Activated T-helper 17 cell treated with anti-CD3 and anti-CD28 coated beads, Interleukin-2, amount 50 U/mL, for 72 hours (primary cell): Measurements from ENCODE around the gene ZNF213. TPM values are rescaled to one million over a fixed set of nuclear protein-coding genes. Genes with fewer than 3 reads are reported as not detected.
"Not testable (repeated sequence)": the region's sequence is repeated elsewhere in the genome, so short reads cannot be mapped to it uniquely, and the experiment has no call there.

Source experiments
- ATAC-seq: fragments of 150-1000 bp; cut with Tn5 transposase; replicated peaks from 2 replicates; pipeline ENCODE4 v1.10.0; 2021; ENCODE audit warnings: mild to moderate bottlenecking, moderate library complexity
- H3K27ac Mint-ChIP-seq: one replicate; pipeline ENCODE4 v1.8.0; 2022; ENCODE audit warnings: mixed read lengths
- H3K27me3 Mint-ChIP-seq: one replicate; pipeline ENCODE4 v1.8.0; 2022; ENCODE audit warnings: mixed read lengths
- H3K36me3 Mint-ChIP-seq: one replicate; pipeline ENCODE4 v1.8.0; 2022; ENCODE audit warnings: low read depth, mild to moderate bottlenecking, mixed read lengths
- H3K4me1 Mint-ChIP-seq: one replicate; pipeline ENCODE4 v1.8.0; 2022; ENCODE audit warnings: mixed read lengths
- H3K4me3 Mint-ChIP-seq: one replicate; pipeline ENCODE4 v1.8.0; 2022; ENCODE audit warnings: mild to moderate bottlenecking, mixed read lengths
- H3K9me3 Mint-ChIP-seq: one replicate; pipeline ENCODE4 v1.8.0; 2022; ENCODE audit warnings: mixed read lengths
- total RNA-seq, 2 donors: library from RNA; stranded (reverse); gene quantifications; one replicate each; pipeline ENCODE4 v1.2.3, GENCODE V29; 2022

The ZNF213 gene
- total RNA-seq, 2 donors from 2014 or later, result 6.4 to 8.6 TPM

- peak; percentile 75 for ATAC-seq
- peaks cover 9% of the 10 kb centered on the region for H3K4me1 Mint-ChIP-seq
- H3K9me3 Mint-ChIP-seq, result peaks cover 3% of the 10 kb centered on the region
- peak overlapping the region; percentile 93 for H3K4me3 Mint-ChIP-seq
- H3K36me3 Mint-ChIP-seq, result peaks cover 12% of the 10 kb centered on the region
- no peaks in the 10 kb centered on the region for H3K27me3 Mint-ChIP-seq
- H3K27ac Mint-ChIP-seq, result peak overlapping the region; percentile 94
Measured at GRCh38 chr16:3158510-3159314, 23.9 kb downstream of the ZNF213 start.

GRCh38 chr16:3161235-3162018, 26.6 kb downstream of the ZNF213 start:
- H3K27ac Mint-ChIP-seq, result no peak overlapping the region
- peaks cover 3% of the 10 kb centered on the region for H3K9me3 Mint-ChIP-seq
- no peak for ATAC-seq
- H3K4me1 Mint-ChIP-seq, result peaks cover 14% of the 10 kb centered on the region
- H3K4me3 Mint-ChIP-seq, result no peak overlapping the region
- H3K27me3 Mint-ChIP-seq, result no peaks in the 10 kb centered on the region
- H3K36me3 Mint-ChIP-seq, result peaks cover 12% of the 10 kb centered on the region

GRCh38 chr16:3164121-3164991, 29.5 kb downstream of the ZNF213 start:
- Mint-ChIP-seq H3K4me1 (peaks cover 5% of the 10 kb centered on the region), H3K27ac (no peak overlapping the region), H3K4me3 (no peak overlapping the region), H3K36me3 (peaks cover 2% of the 10 kb centered on the region), H3K9me3 (no peaks in the 10 kb centered on the region), H3K27me3 (no peaks in the 10 kb centered on the region)
- ATAC-seq, result no peak

GRCh38 chr16:3165111-3165822, 30.4 kb downstream of the ZNF213 start:
- Mint-ChIP-seq H3K4me3 (peak overlapping the region; percentile 81), H3K36me3 (no peaks in the 10 kb centered on the region)
- peak; percentile 66 for ATAC-seq

GRCh38 chr16:3166505-3166886, 31.7 kb downstream of the ZNF213 start:
- ATAC-seq, result no peak
- Mint-ChIP-seq H3K36me3 (peaks cover 4% of the 10 kb centered on the region), H3K4me3 (no peak overlapping the region), H3K27me3 (no peaks in the 10 kb centered on the region), H3K27ac (no peak overlapping the region), H3K4me1 (peaks cover 11% of the 10 kb centered on the region), H3K9me3 (no peaks in the 10 kb centered on the region)

More at GRCh38 chr16:3165111-3165822, 30.4 kb downstream of the ZNF213 start:
- no peaks in the 10 kb centered on the region for H3K27me3 Mint-ChIP-seq
- peak overlapping the region; percentile 88 for H3K27ac Mint-ChIP-seq
- H3K9me3 Mint-ChIP-seq, result no peaks in the 10 kb centered on the region
- H3K4me1 Mint-ChIP-seq, result peaks cover 5% of the 10 kb centered on the region

- not testable (repeated sequence) for ATAC-seq, H3K4me3 Mint-ChIP-seq, H3K36me3 Mint-ChIP-seq, H3K27ac Mint-ChIP-seq, H3K27me3 Mint-ChIP-seq, H3K9me3 Mint-ChIP-seq
- H3K4me1 Mint-ChIP-seq, result peaks cover 23% of the 10 kb centered on the region
Measured at GRCh38 chr16:3168729-3169128, 33.9 kb downstream of the ZNF213 start.

GRCh38 chr16:3170440-3171180, 35.8 kb downstream of the ZNF213 start:
- H3K27me3 Mint-ChIP-seq, result peaks cover 11% of the 10 kb centered on the region
- peak; percentile 18 for ATAC-seq
- H3K9me3 Mint-ChIP-seq, result no peaks in the 10 kb centered on the region
- H3K27ac Mint-ChIP-seq, result peak overlapping the region; percentile 92
- H3K4me1 Mint-ChIP-seq, result peaks cover 24% of the 10 kb centered on the region
- peaks cover 14% of the 10 kb centered on the region for H3K36me3 Mint-ChIP-seq
- H3K4me3 Mint-ChIP-seq, result peak overlapping the region; percentile 89

- H3K9me3 Mint-ChIP-seq, result no peaks in the 10 kb centered on the region
Measured at GRCh38 chr16:3171181-3171854, 36.5 kb downstream of the ZNF213 start.

GRCh38 chr16:3171855-3172593, 37.2 kb downstream of the ZNF213 start:
- Mint-ChIP-seq H3K4me3 (peak overlapping the region; percentile 89), H3K36me3 (peaks cover 14% of the 10 kb centered on the region), H3K4me1 (peaks cover 24% of the 10 kb centered on the region), H3K27me3 (peaks cover 20% of the 10 kb centered on the region), H3K9me3 (no peaks in the 10 kb centered on the region), H3K27ac (peak overlapping the region; percentile 92)
- peak; percentile 33 for ATAC-seq

More at GRCh38 chr16:3171181-3171854, 36.5 kb downstream of the ZNF213 start:
- Mint-ChIP-seq H3K27me3 (peaks cover 17% of the 10 kb centered on the region), H3K27ac (peak overlapping the region; percentile 92), H3K4me1 (peaks cover 24% of the 10 kb centered on the region), H3K4me3 (peak overlapping the region; percentile 89), H3K36me3 (peaks cover 14% of the 10 kb centered on the region)
- peak; percentile 78 for ATAC-seq

- Mint-ChIP-seq H3K4me1 (peaks cover 24% of the 10 kb centered on the region), H3K4me3 (peak overlapping the region; percentile 73), H3K36me3 (peaks cover 14% of the 10 kb centered on the region), H3K9me3 (no peaks in the 10 kb centered on the region), H3K27me3 (peaks cover 29% of the 10 kb centered on the region), H3K27ac (peak overlapping the region; percentile 74)
- ATAC-seq, result peak; percentile 20
Measured at GRCh38 chr16:3173892-3174617, 39.2 kb downstream of the ZNF213 start.

GRCh38 chr16:3174618-3175148, 39.9 kb downstream of the ZNF213 start:
- peak overlapping the region; percentile 73 for H3K4me3 Mint-ChIP-seq
- no peak overlapping the region for H3K27ac Mint-ChIP-seq
- H3K9me3 Mint-ChIP-seq, result no peaks in the 10 kb centered on the region
- H3K4me1 Mint-ChIP-seq, result peaks cover 24% of the 10 kb centered on the region
- H3K36me3 Mint-ChIP-seq, result peaks cover 14% of the 10 kb centered on the region
- ATAC-seq, result no peak
- H3K27me3 Mint-ChIP-seq, result peaks cover 34% of the 10 kb centered on the region
